PFSK-1 (cell line): ENCODE measurements around the gene PEAK1.

Source experiments
- FOXP2 ChIP-seq: optimal IDR thresholded peaks from 2 replicates; pipeline ENCODE3; 2011; ENCODE audit warnings: borderline replicate concordance, control low read depth, inconsistent platforms; ENCODE audit not compliant: insufficient read depth; ENCODE audit errors: extremely low read length, extremely low read depth
- POLR2AphosphoS5 ChIP-seq: IDR thresholded peaks from 2 replicates; pipeline ENCODE4 v1.6.1; 2012; ENCODE audit warnings: low read depth, mild to moderate bottlenecking, control low read depth, low read length, moderate library complexity
- SIN3A ChIP-seq: IDR thresholded peaks from 2 replicates; pipeline ENCODE4 v1.6.1; 2012; ENCODE audit warnings: mild to moderate bottlenecking, low read length, moderate library complexity, borderline replicate concordance; ENCODE audit not compliant: insufficient read depth
- TAF1 ChIP-seq: IDR thresholded peaks from 2 replicates; pipeline ENCODE4 v1.6.1; 2012; ENCODE audit warnings: low read length, control low read depth, borderline replicate concordance; ENCODE audit not compliant: insufficient read depth
- TF ChIP-seq, protein P1 (sequence below), 2 experiments: IDR thresholded peaks; 2 replicates each; pipeline versions ENCODE4 v1.6.1 to v1.8.0; 2011 to 2012; ENCODE audit warnings: low read depth in 2 of 2, low read length in 2 of 2, control low read depth in 1 of 2, inconsistent platforms in 1 of 2, mild to moderate bottlenecking in 1 of 2, moderate library complexity in 1 of 2; ENCODE audit not compliant: insufficient read depth in 1 of 2

PEAK1 gene

GRCh38 chr15:77228828-77229227, 191.1 kb downstream of the PEAK1 start:
- no peak for TF ChIP-seq POLR2AphosphoS5
- TF ChIP-seq SIN3A: no peak
- TF ChIP-seq FOXP2: no peak
- TF ChIP-seq, protein P1, sequence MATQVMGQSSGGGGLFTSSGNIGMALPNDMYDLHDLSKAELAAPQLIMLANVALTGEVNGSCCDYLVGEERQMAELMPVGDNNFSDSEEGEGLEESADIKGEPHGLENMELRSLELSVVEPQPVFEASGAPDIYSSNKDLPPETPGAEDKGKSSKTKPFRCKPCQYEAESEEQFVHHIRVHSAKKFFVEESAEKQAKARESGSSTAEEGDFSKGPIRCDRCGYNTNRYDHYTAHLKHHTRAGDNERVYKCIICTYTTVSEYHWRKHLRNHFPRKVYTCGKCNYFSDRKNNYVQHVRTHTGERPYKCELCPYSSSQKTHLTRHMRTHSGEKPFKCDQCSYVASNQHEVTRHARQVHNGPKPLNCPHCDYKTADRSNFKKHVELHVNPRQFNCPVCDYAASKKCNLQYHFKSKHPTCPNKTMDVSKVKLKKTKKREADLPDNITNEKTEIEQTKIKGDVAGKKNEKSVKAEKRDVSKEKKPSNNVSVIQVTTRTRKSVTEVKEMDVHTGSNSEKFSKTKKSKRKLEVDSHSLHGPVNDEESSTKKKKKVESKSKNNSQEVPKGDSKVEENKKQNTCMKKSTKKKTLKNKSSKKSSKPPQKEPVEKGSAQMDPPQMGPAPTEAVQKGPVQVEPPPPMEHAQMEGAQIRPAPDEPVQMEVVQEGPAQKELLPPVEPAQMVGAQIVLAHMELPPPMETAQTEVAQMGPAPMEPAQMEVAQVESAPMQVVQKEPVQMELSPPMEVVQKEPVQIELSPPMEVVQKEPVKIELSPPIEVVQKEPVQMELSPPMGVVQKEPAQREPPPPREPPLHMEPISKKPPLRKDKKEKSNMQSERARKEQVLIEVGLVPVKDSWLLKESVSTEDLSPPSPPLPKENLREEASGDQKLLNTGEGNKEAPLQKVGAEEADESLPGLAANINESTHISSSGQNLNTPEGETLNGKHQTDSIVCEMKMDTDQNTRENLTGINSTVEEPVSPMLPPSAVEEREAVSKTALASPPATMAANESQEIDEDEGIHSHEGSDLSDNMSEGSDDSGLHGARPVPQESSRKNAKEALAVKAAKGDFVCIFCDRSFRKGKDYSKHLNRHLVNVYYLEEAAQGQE (IDR thresholded peaks at IDR 0.05; ENCODE audit: insufficient read depth in 1 of 2, low read depth in 2 of 2, low read length in 2 of 2): no peak
- TF ChIP-seq TAF1: no peak

DNA sequence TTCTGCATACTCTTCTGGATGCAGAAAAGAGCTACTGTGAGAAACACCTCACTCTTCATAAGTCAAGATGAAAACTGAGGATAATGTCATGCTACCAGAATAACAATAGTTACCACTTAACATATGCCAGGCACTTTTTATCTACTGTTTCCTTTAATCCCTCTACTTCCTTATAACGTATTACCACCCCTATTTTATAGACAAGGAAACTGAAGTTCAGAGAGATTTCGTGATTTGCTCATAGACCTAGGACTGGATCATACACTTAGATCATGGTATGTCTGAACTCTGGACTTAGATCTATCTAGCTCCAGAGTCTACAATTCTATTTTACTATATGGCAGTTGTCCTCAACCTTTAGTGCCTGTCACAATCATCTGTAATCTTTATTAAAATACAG, 193.3 kb downstream of the PEAK1 start:
- no peak for TF ChIP-seq POLR2AphosphoS5

DNA sequence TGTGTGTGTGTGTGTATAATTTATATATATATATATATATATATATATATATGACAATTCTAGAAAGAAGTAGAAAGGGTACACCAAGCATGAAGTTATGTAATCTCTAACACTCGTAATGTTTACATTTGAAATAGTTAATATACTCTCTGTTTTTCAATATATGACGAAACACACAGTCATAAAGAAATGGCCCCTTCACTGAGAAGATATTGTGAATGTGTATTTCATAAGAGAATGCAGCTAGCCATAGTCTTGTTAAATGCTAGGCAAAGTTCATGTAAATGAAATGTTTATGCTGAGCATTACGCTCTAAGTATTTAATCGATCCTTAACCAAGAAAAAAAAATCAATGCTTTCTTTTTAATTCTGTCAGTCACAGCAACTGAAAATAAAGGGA, 194.3 kb downstream of the PEAK1 start:
- no peak for TF ChIP-seq POLR2AphosphoS5
- no peak for TF ChIP-seq TAF1
- TF ChIP-seq FOXP2: no peak
- TF ChIP-seq SIN3A: no peak
- TF ChIP-seq, protein P1 (IDR thresholded peaks at IDR 0.05; ENCODE audit: insufficient read depth in 1 of 2, low read depth in 2 of 2, low read length in 2 of 2): no peak

DNA sequence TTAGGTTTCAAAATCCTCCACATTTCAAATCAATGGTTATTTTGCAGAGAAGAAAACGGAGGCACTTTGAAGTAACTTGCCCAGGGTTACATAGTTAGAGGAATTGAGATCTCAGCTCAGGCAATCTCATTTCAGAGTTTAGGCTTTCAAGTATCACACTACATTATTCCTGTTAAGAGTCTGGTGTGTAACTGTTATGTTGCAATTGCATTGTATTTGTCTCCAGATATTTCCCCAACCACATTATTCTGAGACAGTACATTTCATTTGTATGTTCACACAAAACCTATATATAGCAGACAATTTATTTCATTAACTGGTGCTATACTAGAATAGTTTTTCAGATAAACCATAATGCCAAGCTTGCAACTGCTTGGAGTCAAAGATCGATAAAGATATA, 194.8 kb downstream of the PEAK1 start:
- TF ChIP-seq POLR2AphosphoS5 (no peak), SIN3A (no peak), TAF1 (no peak), FOXP2 (no peak)
- TF ChIP-seq, protein P1 (IDR thresholded peaks at IDR 0.05; ENCODE audit: insufficient read depth in 1 of 2, low read depth in 2 of 2, low read length in 2 of 2): no peak

DNA sequence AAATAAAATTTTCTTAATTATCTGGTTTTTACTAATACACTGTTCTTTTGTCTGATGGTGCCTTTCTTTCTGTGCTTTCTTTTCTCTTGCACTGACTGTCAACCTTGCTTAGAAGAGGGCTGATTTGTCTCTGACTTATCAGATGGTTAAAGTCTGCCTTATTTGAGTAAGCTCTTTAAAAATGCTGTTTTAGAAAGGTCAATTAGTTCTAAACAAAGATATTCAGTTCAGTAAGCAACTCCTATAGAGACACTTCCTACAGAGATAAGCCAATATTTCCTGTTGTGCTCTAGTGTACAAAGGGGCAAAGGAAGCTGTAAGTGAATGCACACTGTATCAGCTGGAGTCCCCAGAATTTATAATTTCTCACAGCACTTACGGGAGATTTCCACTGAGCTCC, 195.6 kb downstream of the PEAK1 start:
- no peak for TF ChIP-seq TAF1
- TF ChIP-seq FOXP2: no peak
- no peak for TF ChIP-seq SIN3A
- TF ChIP-seq, protein P1 (IDR thresholded peaks at IDR 0.05; ENCODE audit: insufficient read depth in 1 of 2, low read depth in 2 of 2, low read length in 2 of 2): no peak
- TF ChIP-seq POLR2AphosphoS5: no peak

DNA sequence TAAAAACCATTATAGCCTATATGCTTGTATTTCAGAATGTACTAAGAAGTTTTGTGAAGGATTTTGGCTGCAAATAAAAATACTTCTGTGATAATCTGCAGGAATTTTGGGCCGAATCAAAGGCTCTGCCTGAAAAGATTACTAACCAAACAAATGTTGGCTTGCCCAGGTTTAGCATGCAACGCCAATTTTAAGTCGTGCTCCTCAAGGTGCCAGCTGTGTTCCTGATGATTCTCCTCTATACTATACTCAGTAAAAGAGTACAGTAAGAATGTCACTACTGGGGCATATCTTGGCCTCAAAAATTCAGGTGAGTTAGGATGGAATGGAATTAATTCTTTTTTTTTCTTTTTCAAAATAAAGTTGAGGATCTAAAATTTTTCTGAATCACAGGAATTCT, 198.2 kb downstream of the PEAK1 start:
- TF ChIP-seq POLR2AphosphoS5 (no peak), TAF1 (no peak), FOXP2 (no peak), SIN3A (no peak)
- TF ChIP-seq, protein P1 (IDR thresholded peaks at IDR 0.05; ENCODE audit: insufficient read depth in 1 of 2, low read depth in 2 of 2, low read length in 2 of 2): no peak
